Chondrocyte (in vitro differentiated cells): ENCODE results near the gene SNW1. TPM values are rescaled to one million over a fixed set of nuclear protein-coding genes. Genes with fewer than 3 reads are reported as not detected.
"Not testable (repeated sequence)": the region's sequence is repeated elsewhere in the genome, so short reads cannot be mapped to it uniquely, and the experiment has no call there.

Experiments
- DNase-seq: peaks from one replicate; pipeline ENCODE4 v3.0.0; 2021; ENCODE audit warnings: mixed read lengths, low spot score
- H3K27ac Mint-ChIP-seq: one replicate; pipeline ENCODE4 v1.8.0; 2021; ENCODE audit warnings: mild to moderate bottlenecking, moderate library complexity, mixed read lengths; ENCODE audit not compliant: unreplicated experiment
- H3K27me3 Mint-ChIP-seq: 2 replicates; pipeline ENCODE4 v1.8.0; 2021; ENCODE audit warnings: low read depth, mixed read lengths
- H3K36me3 Mint-ChIP-seq: 2 replicates; pipeline ENCODE4 v1.8.0; 2021; ENCODE audit warnings: low read depth, mixed read lengths
- H3K4me1 Mint-ChIP-seq: 2 replicates; pipeline ENCODE4 v1.8.0; 2021; ENCODE audit warnings: low read depth, mild to moderate bottlenecking, mixed read lengths
- H3K4me3 Mint-ChIP-seq: one replicate; pipeline ENCODE4 v1.8.0; 2021; ENCODE audit warnings: mild to moderate bottlenecking, moderate library complexity, mixed read lengths; ENCODE audit not compliant: unreplicated experiment
- H3K9me3 Mint-ChIP-seq: 2 replicates; pipeline ENCODE4 v1.8.0; 2021; ENCODE audit warnings: low read depth, mixed read lengths
- CTCF ChIP-seq: fragments of 200-600 bp; sonication (generic); IDR thresholded peaks from 2 replicates; pipeline ENCODE4 v1.5.0; 2021; ENCODE audit warnings: antibody characterized with exemption, mild to moderate bottlenecking, moderate library complexity
- total RNA-seq: library from RNA; stranded (reverse); gene quantifications from 3 replicates; pipeline ENCODE4 v1.2.1, GENCODE V29; 2021

Gene SNW1
- total RNA-seq, 1 donor from 2014 or later: 61.7 TPM

GRCh38 chr14:77763316-77763715 is 2.4 kb upstream of the SNW1 start:
- Mint-ChIP-seq H3K36me3 (peaks cover 2% of the 10 kb centered on the region), H3K9me3 (no peaks in the 10 kb centered on the region), H3K27ac (no peak overlapping the region), H3K27me3 (no peaks in the 10 kb centered on the region), H3K4me1 (peaks cover 26% of the 10 kb centered on the region), H3K4me3 (no peak overlapping the region)
- TF ChIP-seq CTCF: no peak
- no peak for DNase-seq

GRCh38 chr14:77761205-77761931 is 412 bp upstream of the SNW1 start:
- H3K9me3 Mint-ChIP-seq: no peaks in the 10 kb centered on the region
- no peaks in the 10 kb centered on the region for H3K27me3 Mint-ChIP-seq
- peak; percentile 55 for TF ChIP-seq CTCF
- H3K4me3 Mint-ChIP-seq: peak overlapping the region; percentile 95
- H3K36me3 Mint-ChIP-seq: peaks cover 2% of the 10 kb centered on the region
- peak overlapping the region; percentile 99 for H3K27ac Mint-ChIP-seq
- DNase-seq: no peak
- peaks cover 34% of the 10 kb centered on the region for H3K4me1 Mint-ChIP-seq

DNA sequence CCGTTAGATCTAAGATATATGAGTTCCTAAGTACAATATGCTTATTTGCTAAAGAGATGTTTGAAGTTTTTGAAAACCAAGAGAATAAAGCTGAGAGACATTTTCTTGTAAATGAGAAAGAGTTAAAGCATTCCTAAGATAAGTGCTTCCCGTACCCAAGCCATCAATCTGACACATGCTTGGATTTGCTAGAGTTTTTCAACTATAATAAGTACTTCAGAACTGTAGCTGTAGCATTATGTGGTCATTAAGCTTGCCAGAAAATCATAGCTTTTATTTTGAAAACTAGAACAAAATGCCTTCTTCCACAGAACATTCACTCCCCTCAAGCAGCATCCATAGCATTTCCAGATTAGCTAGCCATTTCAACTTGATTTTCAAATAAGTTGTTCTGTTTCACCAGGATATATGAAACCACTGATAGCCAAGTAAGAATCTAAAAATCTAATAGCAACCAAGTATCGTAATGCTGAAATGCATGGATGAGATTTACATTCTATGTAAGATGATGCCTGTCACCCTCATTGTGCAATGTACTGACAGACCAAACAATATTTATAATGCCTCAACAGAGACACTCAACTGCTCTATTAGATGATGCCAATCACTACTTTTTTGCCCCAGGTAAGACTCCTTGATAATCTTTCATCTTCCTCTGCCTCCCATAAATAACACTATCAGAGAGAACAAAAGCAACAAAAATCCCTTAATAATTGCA is 8.0 kb downstream of the SNW1 start:
- Mint-ChIP-seq H3K9me3 (no peaks in the 10 kb centered on the region), H3K27ac (no peak overlapping the region), H3K4me3 (no peak overlapping the region), H3K27me3 (no peaks in the 10 kb centered on the region), H3K4me1 (peaks cover 6% of the 10 kb centered on the region), H3K36me3 (peaks cover 20% of the 10 kb centered on the region)
- no peak for DNase-seq
- no peak for TF ChIP-seq CTCF

GRCh38 chr14:77752266-77752665 is 8.7 kb downstream of the SNW1 start:
- no peaks in the 10 kb centered on the region for H3K27me3 Mint-ChIP-seq
- H3K4me3 Mint-ChIP-seq: no peak overlapping the region
- H3K36me3 Mint-ChIP-seq: peaks cover 21% of the 10 kb centered on the region
- no peaks in the 10 kb centered on the region for H3K9me3 Mint-ChIP-seq
- no peak for DNase-seq
- H3K27ac Mint-ChIP-seq: no peak overlapping the region
- TF ChIP-seq CTCF: no peak
- no peaks in the 10 kb centered on the region for H3K4me1 Mint-ChIP-seq

GRCh38 chr14:77747425-77747824 is 13.5 kb downstream of the SNW1 start:
- not testable (repeated sequence) for H3K9me3 Mint-ChIP-seq, H3K4me1 Mint-ChIP-seq, DNase-seq, H3K27ac Mint-ChIP-seq, H3K4me3 Mint-ChIP-seq, H3K27me3 Mint-ChIP-seq
- H3K36me3 Mint-ChIP-seq: peaks cover 22% of the 10 kb centered on the region
